ENCODE results near the gene MACF1. TPM values are rescaled to one million over a fixed set of nuclear protein-coding genes. Genes with fewer than 3 reads are reported as not detected.

MACF1 gene
- total RNA-seq, 1 donor from 2014 or later = 694 TPM

GRCh38 chr1:39392851-39393573, 188.5 kb downstream of the MACF1 start:
- peak overlapping the region; percentile 77 for H3K4me2 ChIP-seq (ENCODE audit: low read length)
- Mint-ChIP-seq H3K4me1 (ENCODE audit: low read depth, unreplicated experiment) (peaks cover 81% of the 10 kb centered on the region), H3K9me3 (ENCODE audit: unreplicated experiment) (no peaks in the 10 kb centered on the region), H3K36me3 (ENCODE audit: low read depth, unreplicated experiment) (peaks cover 16% of the 10 kb centered on the region), H3K27me3 (ENCODE audit: low read depth, unreplicated experiment) (no peaks in the 10 kb centered on the region), H3K27ac (ENCODE audit: unreplicated experiment) (peak overlapping the region; percentile 92), H3K4me3 (ENCODE audit: unreplicated experiment) (no peak overlapping the region)
- DNase-seq (ENCODE audit: low read depth) (no peak), FAIRE-seq (no peak)
- H3K9ac ChIP-seq (ENCODE audit: low read length) = peak overlapping the region; percentile 77
- TF ChIP-seq CTCF (IDR thresholded peaks at IDR 0.05; ENCODE audit: insufficient read depth, low read depth, low read length) (no peak), EZH2 (IDR thresholded peaks at IDR 0.05; ENCODE audit: insufficient read depth, low read length) (no peak)
- H3K27ac ChIP-seq (ENCODE audit: low read depth, low read length) = peak overlapping the region; percentile 94
- H3K4me3 ChIP-seq (ENCODE audit: insufficient read depth, low read depth, low read length) = peak overlapping the region; percentile 15
- no peaks in the 10 kb centered on the region for H3K27me3 ChIP-seq (ENCODE audit: insufficient read depth, low read length)
- H3K36me3 ChIP-seq (ENCODE audit: insufficient read depth, low read length) = peaks cover 22% of the 10 kb centered on the region
- H4K20me1 ChIP-seq (ENCODE audit: insufficient read depth, low read length) = peaks cover 4% of the 10 kb centered on the region
- H3K4me1 ChIP-seq (ENCODE audit: insufficient read depth, low read length) = peaks cover 77% of the 10 kb centered on the region
- H2AFZ ChIP-seq (ENCODE audit: low read depth, low read length) = no peak overlapping the region
- peaks cover 77% of the 10 kb centered on the region for H3K79me2 ChIP-seq (ENCODE audit: insufficient read depth, low read length)
- H3K9me3 ChIP-seq (ENCODE audit: insufficient read depth, low read depth, low read length) = no peaks in the 10 kb centered on the region

GRCh38 chr1:39393645-39394044, 189.2 kb downstream of the MACF1 start:
- Mint-ChIP-seq H3K27ac (ENCODE audit: unreplicated experiment) (peak overlapping the region; percentile 92), H3K4me3 (ENCODE audit: unreplicated experiment) (no peak overlapping the region), H3K9me3 (ENCODE audit: unreplicated experiment) (no peaks in the 10 kb centered on the region), H3K36me3 (ENCODE audit: low read depth, unreplicated experiment) (peaks cover 12% of the 10 kb centered on the region), H3K27me3 (ENCODE audit: low read depth, unreplicated experiment) (no peaks in the 10 kb centered on the region), H3K4me1 (ENCODE audit: low read depth, unreplicated experiment) (peaks cover 80% of the 10 kb centered on the region)
- no peaks in the 10 kb centered on the region for H3K9me3 ChIP-seq (ENCODE audit: insufficient read depth, low read depth, low read length)
- DNase-seq (ENCODE audit: low read depth) = no peak
- H3K4me2 ChIP-seq (ENCODE audit: low read length) = peak overlapping the region; percentile 74
- peak overlapping the region; percentile 56 for H3K9ac ChIP-seq (ENCODE audit: low read length)
- peak overlapping the region; percentile 84 for H3K27ac ChIP-seq (ENCODE audit: low read depth, low read length)
- peaks cover 16% of the 10 kb centered on the region for H3K36me3 ChIP-seq (ENCODE audit: insufficient read depth, low read length)
- FAIRE-seq = no peak
- peaks cover 4% of the 10 kb centered on the region for H4K20me1 ChIP-seq (ENCODE audit: insufficient read depth, low read length)
- H3K4me1 ChIP-seq (ENCODE audit: insufficient read depth, low read length) = peaks cover 77% of the 10 kb centered on the region
- H3K79me2 ChIP-seq (ENCODE audit: insufficient read depth, low read length) = peaks cover 72% of the 10 kb centered on the region
- no peaks in the 10 kb centered on the region for H3K27me3 ChIP-seq (ENCODE audit: insufficient read depth, low read length)
- H3K4me3 ChIP-seq (ENCODE audit: insufficient read depth, low read depth, low read length) = no peak overlapping the region
- TF ChIP-seq EZH2 (IDR thresholded peaks at IDR 0.05; ENCODE audit: insufficient read depth, low read length) (no peak), CTCF (IDR thresholded peaks at IDR 0.05; ENCODE audit: insufficient read depth, low read depth, low read length) (no peak)
- no peak overlapping the region for H2AFZ ChIP-seq (ENCODE audit: low read depth, low read length)

GRCh38 chr1:39394059-39394458, 189.6 kb downstream of the MACF1 start:
- peaks cover 84% of the 10 kb centered on the region for H3K4me1 Mint-ChIP-seq (ENCODE audit: low read depth, unreplicated experiment)
- peak overlapping the region; percentile 74 for H3K4me2 ChIP-seq (ENCODE audit: low read length)
- DNase-seq (ENCODE audit: low read depth) (no peak), FAIRE-seq (no peak)
- H3K9ac ChIP-seq (ENCODE audit: low read length) = peak overlapping the region; percentile 56
- peaks cover 4% of the 10 kb centered on the region for H4K20me1 ChIP-seq (ENCODE audit: insufficient read depth, low read length)
- H3K36me3 ChIP-seq (ENCODE audit: insufficient read depth, low read length) = peaks cover 16% of the 10 kb centered on the region
- peak overlapping the region; percentile 98 for H3K27ac Mint-ChIP-seq (ENCODE audit: unreplicated experiment)
- no peak overlapping the region for H2AFZ ChIP-seq (ENCODE audit: low read depth, low read length)
- H3K9me3 Mint-ChIP-seq (ENCODE audit: unreplicated experiment) = no peaks in the 10 kb centered on the region
- peaks cover 81% of the 10 kb centered on the region for H3K4me1 ChIP-seq (ENCODE audit: insufficient read depth, low read length)
- H3K9me3 ChIP-seq (ENCODE audit: insufficient read depth, low read depth, low read length) = no peaks in the 10 kb centered on the region
- no peak overlapping the region for H3K4me3 Mint-ChIP-seq (ENCODE audit: unreplicated experiment)
- TF ChIP-seq CTCF (IDR thresholded peaks at IDR 0.05; ENCODE audit: insufficient read depth, low read depth, low read length) (no peak), EZH2 (IDR thresholded peaks at IDR 0.05; ENCODE audit: insufficient read depth, low read length) (no peak)
- peaks cover 68% of the 10 kb centered on the region for H3K79me2 ChIP-seq (ENCODE audit: insufficient read depth, low read length)
- H3K27ac ChIP-seq (ENCODE audit: low read depth, low read length) = peak overlapping the region; percentile 84
- peaks cover 12% of the 10 kb centered on the region for H3K36me3 Mint-ChIP-seq (ENCODE audit: low read depth, unreplicated experiment)
- no peaks in the 10 kb centered on the region for H3K27me3 ChIP-seq (ENCODE audit: insufficient read depth, low read length)
- no peak overlapping the region for H3K4me3 ChIP-seq (ENCODE audit: insufficient read depth, low read depth, low read length)
- no peaks in the 10 kb centered on the region for H3K27me3 Mint-ChIP-seq (ENCODE audit: low read depth, unreplicated experiment)
